Right lobe of liver (tissue), 6 donors: ENCODE measurements around the gene PDZD2. TPM values are rescaled to one million over a fixed set of nuclear protein-coding genes. Genes with fewer than 3 reads are reported as not detected.
"Not testable (repeated sequence)": the region's sequence is repeated elsewhere in the genome, so short reads cannot be mapped to it uniquely, and the experiment has no call there.

Experiments used
- ATAC-seq, 4 donors: fragments of 200-7000 bp; cut with Tn5 transposase; one replicate each; pipeline ENCODE4 v1.9.1; 2020; ENCODE audit warnings: mild to moderate bottlenecking in 4 of 4, moderate library complexity in 4 of 4
- DNase-seq, 3 donors: peaks; one replicate each; pipeline ENCODE4 v3.0.0-alpha.2; 2020
- H3K27ac ChIP-seq, 3 donors: fragments of 200-600 bp; one replicate each; pipeline ENCODE4 v1.8.0; 2022
- H3K27me3 ChIP-seq, 2 donors: fragments of 200-600 bp; one replicate each; pipeline ENCODE4 v1.8.0; 2022
- H3K36me3 ChIP-seq, 4 donors: fragments of 200-600 bp; sonication (generic) in 1 of 4; one replicate each; pipeline versions ENCODE4 v1.5.1 to v1.8.0; 2017 to 2022; ENCODE audit warnings: control low read depth in 1 of 4
- H3K4me1 ChIP-seq, 4 donors: fragments of 200-600 bp; sonication (generic) in 1 of 4; one replicate each; pipeline versions ENCODE4 v1.5.1 to v1.8.0; 2017 to 2022; ENCODE audit warnings: control low read depth in 1 of 4
- H3K4me3 ChIP-seq, 3 donors: fragments of 200-600 bp; one replicate each; pipeline ENCODE4 v1.8.0; 2022
- H3K9me3 ChIP-seq, 4 donors: fragments of 200-600 bp; sonication (generic) in 1 of 4; one replicate each; pipeline versions ENCODE4 v1.5.1 to v1.8.0; 2017 to 2022; ENCODE audit warnings: control low read depth in 1 of 4
- CTCF ChIP-seq, 4 donors: fragments of 200-600 bp in 3 of 4; fragments of 450-650 bp in 1 of 4; IDR thresholded peaks; one replicate each; pipeline versions ENCODE4 v1.5.1 to v1.8.0; 2016 to 2022; ENCODE audit warnings: antibody characterized with exemption in 4 of 4, mild to moderate bottlenecking in 2 of 4
- POLR2A ChIP-seq: fragments of 450-650 bp; IDR thresholded peaks from one replicate; pipeline ENCODE4 v1.6.1; 2017; ENCODE audit warnings: antibody characterized with exemption, mild to moderate bottlenecking
- WGBS: methylation state at CpG from one replicate; pipeline ENCODE4 v1.1.6; 2018; ENCODE audit warnings: low coverage, low lambda C conversion rate; ENCODE audit not compliant: insufficient coverage; ENCODE audit errors: missing lambda C conversion rate; 5-methylcytosine and 5-hydroxymethylcytosine counted together
- intact Hi-C, 2 donors: fragments of 100-400 bp; cut with DNase I; formaldehyde crosslinking; loops; one replicate each; pipeline versions ENCODE4 v1.11.2 to v1.14.1; 2022
- long read RNA-seq: library from polyadenylated mRNA; unstranded; transcript quantifications from one replicate; pipeline ENCODE4 v2.0.0, GENCODE V29; 2019
- total RNA-seq, 6 experiments: library from RNA; depleted of rRNA in 2 of 6; stranded (reverse); fragments of >200 nt in 2 of 6; fragmentation: NEBNext Ultra II Directional in 3 of 6; extraction: Animal tissue kit (Norgen Biotek cat#: 25700) in 3 of 6; gene quantifications; one replicate each; pipeline versions ENCODE4 v1.1.0 to v1.2.4, GENCODE V29; 2016 to 2023
- donor health status: DM: no; HTN: yes; CAD: no.
- donor health status: DM: no; HTN: no; CAD: no.
- donor health status: DM: no; HTN: no; CAD: no.
- donor health status: DM: no; HTN: yes; CAD: no.
- donor health status: DM: no; HTN: yes; CAD: no.

The PDZD2 gene
- total RNA-seq = 1 to 10 TPM in 2 of 6 experiments, under 1 TPM in 4; 0.43 to 1.9 (median 0.88) TPM
- long read RNA-seq = 0 reads

GRCh38 chr5:31638748-31639418, at the start of gene PDZD2:
PDZD2 (plus strand) TSS chr5:31639131.
- Histone ChIP-seq H3K27me3 (no peaks in the 10 kb centered on the region), H3K4me3 (peak within 1 kb of the TSS; percentile 56 to 70 (median 62)), H3K9me3 (no peaks in the 10 kb centered on the region), H3K36me3 (no peaks in the 10 kb centered on the region), H3K4me1 (no peaks in the 10 kb centered on the region), H3K27ac (no peak within 1 kb of the TSS)
- TF ChIP-seq POLR2A = no peak
- TF ChIP-seq CTCF (IDR thresholded peaks at IDR 0.05) = peak in 3 of 4 donors; percentile 22 to 43 (median 37)
- under 1% methylated on average over 13 of the region's 70 CpGs for WGBS
- intact Hi-C loops = no loop called here
- ATAC-seq (peak; percentile 86 to 91 (median 90)), DNase-seq (peak; percentile 73 to 81 (median 74))

- H3K36me3 ChIP-seq = no peaks in the 10 kb centered on the region
- intact Hi-C loops = no loop called here
- H3K27ac ChIP-seq = no peak overlapping the region
- no peaks in the 10 kb centered on the region for H3K9me3 ChIP-seq
- TF ChIP-seq POLR2A = no peak
- no peak for TF ChIP-seq CTCF (IDR thresholded peaks at IDR 0.05)
- H3K27me3 ChIP-seq = no peaks in the 10 kb centered on the region
- WGBS = 68% methylated on average over 3 of the region's 3 CpGs
- H3K4me1 ChIP-seq = no peaks in the 10 kb centered on the region
- no peak for DNase-seq
- H3K4me3 ChIP-seq = no peak overlapping the region
- ATAC-seq = no peak
These were observed 45.3 kb upstream of the PDZD2 start for GRCh38 chr5:31593665-31594064.

GRCh38 chr5:31596354-31596753, 42.6 kb upstream of the PDZD2 start:
- Histone ChIP-seq H3K27me3 (no peaks in the 10 kb centered on the region), H3K27ac (no peak overlapping the region), H3K4me3 (no peak overlapping the region), H3K36me3 (no peaks in the 10 kb centered on the region), H3K4me1 (no peaks in the 10 kb centered on the region), H3K9me3 (no peaks in the 10 kb centered on the region)
- 33% methylated on average over 1 of the region's 1 CpG for WGBS
- DNase-seq = no peak
- intact Hi-C loops = no loop called here
- TF ChIP-seq CTCF (IDR thresholded peaks at IDR 0.05) (no peak), POLR2A (no peak)
- no peak for ATAC-seq

- Histone ChIP-seq H3K4me1 (no peaks in the 10 kb centered on the region), H3K4me3 (no peak overlapping the region), H3K27ac (no peak overlapping the region), H3K36me3 (no peaks in the 10 kb centered on the region), H3K9me3 (no peaks in the 10 kb centered on the region), H3K27me3 (no peaks in the 10 kb centered on the region)
- intact Hi-C loops = no loop called here
- 66% methylated on average over 5 of the region's 5 CpGs for WGBS
- TF ChIP-seq CTCF (IDR thresholded peaks at IDR 0.05) (no peak), POLR2A (no peak)
- DNase-seq (no peak), ATAC-seq (no peak)
These were observed 40.0 kb upstream of the PDZD2 start for GRCh38 chr5:31598640-31599611.

GRCh38 chr5:31602305-31602704, 36.6 kb upstream of the PDZD2 start:
- intact Hi-C loops = not testable (repeated sequence)

More at GRCh38 chr5:31602305-31602704, 36.6 kb upstream of the PDZD2 start:
- not testable (repeated sequence) for H3K4me1 ChIP-seq, H3K36me3 ChIP-seq, DNase-seq, ATAC-seq, H3K4me3 ChIP-seq, H3K9me3 ChIP-seq, H3K27me3 ChIP-seq, H3K27ac ChIP-seq
- 76% methylated on average over 4 of the region's 4 CpGs for WGBS
